ENCODE data around the gene SLC16A9.
"Not testable (repeated sequence)": the region's sequence is repeated elsewhere in the genome, so short reads cannot be mapped to it uniquely, and the experiment has no call there.

DNA sequence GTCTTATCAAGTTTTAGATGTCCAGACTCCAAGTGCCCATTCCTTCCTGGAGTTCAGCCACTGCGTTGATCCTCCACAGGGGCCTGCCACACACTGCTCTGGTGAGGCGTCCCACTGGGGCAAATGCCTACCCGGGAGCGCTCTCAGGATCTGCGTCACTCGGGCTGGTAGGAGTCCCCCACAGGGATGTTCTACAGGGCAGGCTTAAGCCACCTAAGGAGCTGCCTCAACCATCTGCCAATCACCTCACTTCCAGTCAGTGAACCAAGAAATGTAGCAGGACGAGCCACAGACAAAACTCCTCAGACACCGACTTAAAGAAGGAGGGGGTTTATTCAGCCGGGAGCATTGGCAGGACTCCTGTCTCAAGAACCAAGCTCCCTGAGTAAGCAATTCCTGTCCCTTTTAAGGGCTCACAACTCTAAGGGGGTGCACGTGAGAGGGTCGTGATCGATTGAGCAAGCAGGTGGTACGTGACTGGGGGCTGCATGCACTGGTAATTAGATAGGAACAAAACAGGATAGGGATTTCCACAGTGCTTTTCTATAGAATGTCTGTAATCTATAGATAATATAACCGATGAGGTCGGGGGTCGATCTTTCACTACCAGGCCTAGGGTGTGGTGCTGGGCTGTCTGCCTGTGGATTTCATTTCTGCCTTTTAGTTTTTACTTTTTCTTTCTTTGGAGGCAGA is 23.8 kb upstream of the SLC16A9 start:
- TF ChIP-seq, protein P1, sequence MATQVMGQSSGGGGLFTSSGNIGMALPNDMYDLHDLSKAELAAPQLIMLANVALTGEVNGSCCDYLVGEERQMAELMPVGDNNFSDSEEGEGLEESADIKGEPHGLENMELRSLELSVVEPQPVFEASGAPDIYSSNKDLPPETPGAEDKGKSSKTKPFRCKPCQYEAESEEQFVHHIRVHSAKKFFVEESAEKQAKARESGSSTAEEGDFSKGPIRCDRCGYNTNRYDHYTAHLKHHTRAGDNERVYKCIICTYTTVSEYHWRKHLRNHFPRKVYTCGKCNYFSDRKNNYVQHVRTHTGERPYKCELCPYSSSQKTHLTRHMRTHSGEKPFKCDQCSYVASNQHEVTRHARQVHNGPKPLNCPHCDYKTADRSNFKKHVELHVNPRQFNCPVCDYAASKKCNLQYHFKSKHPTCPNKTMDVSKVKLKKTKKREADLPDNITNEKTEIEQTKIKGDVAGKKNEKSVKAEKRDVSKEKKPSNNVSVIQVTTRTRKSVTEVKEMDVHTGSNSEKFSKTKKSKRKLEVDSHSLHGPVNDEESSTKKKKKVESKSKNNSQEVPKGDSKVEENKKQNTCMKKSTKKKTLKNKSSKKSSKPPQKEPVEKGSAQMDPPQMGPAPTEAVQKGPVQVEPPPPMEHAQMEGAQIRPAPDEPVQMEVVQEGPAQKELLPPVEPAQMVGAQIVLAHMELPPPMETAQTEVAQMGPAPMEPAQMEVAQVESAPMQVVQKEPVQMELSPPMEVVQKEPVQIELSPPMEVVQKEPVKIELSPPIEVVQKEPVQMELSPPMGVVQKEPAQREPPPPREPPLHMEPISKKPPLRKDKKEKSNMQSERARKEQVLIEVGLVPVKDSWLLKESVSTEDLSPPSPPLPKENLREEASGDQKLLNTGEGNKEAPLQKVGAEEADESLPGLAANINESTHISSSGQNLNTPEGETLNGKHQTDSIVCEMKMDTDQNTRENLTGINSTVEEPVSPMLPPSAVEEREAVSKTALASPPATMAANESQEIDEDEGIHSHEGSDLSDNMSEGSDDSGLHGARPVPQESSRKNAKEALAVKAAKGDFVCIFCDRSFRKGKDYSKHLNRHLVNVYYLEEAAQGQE (IDR thresholded peaks at IDR 0.05; ENCODE audit: low read depth, low read length): not testable (repeated sequence)
- not testable (repeated sequence) for TF ChIP-seq TAF1 (IDR thresholded peaks at IDR 0.05; ENCODE audit: borderline replicate concordance, low read depth, low read length)
